ENCODE data around the gene CXCL16.
A peak's percentile ranks its signal among the peaks of the same experiment; 100 is the strongest.

DNA sequence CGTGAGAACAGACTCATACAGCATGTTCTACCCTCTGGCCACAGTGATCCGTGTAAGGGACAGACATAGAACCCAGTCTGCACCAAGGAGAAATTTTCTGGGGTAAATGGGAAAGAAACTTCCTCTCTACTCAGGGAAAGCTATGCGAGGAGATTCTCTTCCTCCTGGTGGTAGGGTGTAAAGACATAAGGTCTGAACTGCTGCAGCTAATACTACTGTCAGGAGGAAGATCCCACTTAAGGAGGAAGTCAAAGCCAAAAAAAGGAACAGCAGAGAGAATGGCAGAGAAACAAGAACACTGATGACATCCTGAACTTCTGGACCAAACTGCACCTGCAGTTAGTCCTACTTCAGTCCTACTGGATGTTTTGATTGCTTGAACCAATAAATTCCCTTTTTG is 24.9 kb upstream of the CXCL16 start:
- TF ChIP-seq, protein P1, sequence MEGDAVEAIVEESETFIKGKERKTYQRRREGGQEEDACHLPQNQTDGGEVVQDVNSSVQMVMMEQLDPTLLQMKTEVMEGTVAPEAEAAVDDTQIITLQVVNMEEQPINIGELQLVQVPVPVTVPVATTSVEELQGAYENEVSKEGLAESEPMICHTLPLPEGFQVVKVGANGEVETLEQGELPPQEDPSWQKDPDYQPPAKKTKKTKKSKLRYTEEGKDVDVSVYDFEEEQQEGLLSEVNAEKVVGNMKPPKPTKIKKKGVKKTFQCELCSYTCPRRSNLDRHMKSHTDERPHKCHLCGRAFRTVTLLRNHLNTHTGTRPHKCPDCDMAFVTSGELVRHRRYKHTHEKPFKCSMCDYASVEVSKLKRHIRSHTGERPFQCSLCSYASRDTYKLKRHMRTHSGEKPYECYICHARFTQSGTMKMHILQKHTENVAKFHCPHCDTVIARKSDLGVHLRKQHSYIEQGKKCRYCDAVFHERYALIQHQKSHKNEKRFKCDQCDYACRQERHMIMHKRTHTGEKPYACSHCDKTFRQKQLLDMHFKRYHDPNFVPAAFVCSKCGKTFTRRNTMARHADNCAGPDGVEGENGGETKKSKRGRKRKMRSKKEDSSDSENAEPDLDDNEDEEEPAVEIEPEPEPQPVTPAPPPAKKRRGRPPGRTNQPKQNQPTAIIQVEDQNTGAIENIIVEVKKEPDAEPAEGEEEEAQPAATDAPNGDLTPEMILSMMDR (IDR thresholded peaks at IDR 0.05) = peak in 1 of 6 experiments; percentile 20
- no peak for TF ChIP-seq POLR2A (IDR thresholded peaks at IDR 0.05)
